Mucosa of gallbladder (tissue), 1 donor: ENCODE data around the gene RALGPS2. TPM values are rescaled to one million over a fixed set of nuclear protein-coding genes. Genes with fewer than 3 reads are reported as not detected.

Source experiments
- DNase-seq: peaks from one replicate; pipeline ENCODE4 v3.0.0-alpha.2; 2020; ENCODE audit warnings: low spot score
- total RNA-seq: library from RNA; stranded (reverse); gene quantifications from one replicate; pipeline ENCODE4 v1.2.1, GENCODE V29; 2021
- donor health status: DM: no; HTN: no; CAD: no.

RALGPS2 gene
- total RNA-seq, 1 donor from 2014 or later, result 19.0 TPM

GRCh38 chr1:178962853-178963711, 238.0 kb downstream of the RALGPS2 start:
- no peak for DNase-seq

- no peak for DNase-seq
These were observed 239.7 kb downstream of the RALGPS2 start for GRCh38 chr1:178964469-178965330.

- DNase-seq, result no peak
These were observed 241.3 kb downstream of the RALGPS2 start for GRCh38 chr1:178966312-178966711.

GRCh38 chr1:178969226-178969987, 244.4 kb downstream of the RALGPS2 start:
- DNase-seq, result no peak

- no peak for DNase-seq
These were observed 245.1 kb downstream of the RALGPS2 start for GRCh38 chr1:178970184-178970583.

Other genes with a start within 250 kb of the RALGPS2 start
- gene CLEC20A, start 228.3 kb upstream of the RALGPS2 start, total RNA-seq, result 0.20 TPM
- gene TEX35, start 212.1 kb upstream of the RALGPS2 start, total RNA-seq, result not detected
- gene ANGPTL1, start 145.8 kb downstream of the RALGPS2 start, total RNA-seq, result 24.2 TPM